HEK293T (cell line): ENCODE results near the gene MRO.

Experiments used
- ARNT ChIP-seq: fragments of 450-650 bp; IDR thresholded peaks from 2 replicates; pipeline ENCODE4 v1.6.1; 2017; ENCODE audit warnings: mild to moderate bottlenecking
- BHLHE40 ChIP-seq: fragments of 450-650 bp; IDR thresholded peaks from 2 replicates; pipeline ENCODE4 v1.6.1; 2016; ENCODE audit warnings: mild to moderate bottlenecking, moderate library complexity, borderline replicate concordance
- CTBP1 ChIP-seq: fragments of 450-650 bp; IDR thresholded peaks from 2 replicates; pipeline ENCODE4 v1.6.1; 2016; ENCODE audit warnings: borderline replicate concordance
- ELF4 ChIP-seq: fragments of 450-650 bp; IDR thresholded peaks from 2 replicates; pipeline ENCODE4 v1.6.1; 2017; ENCODE audit warnings: antibody characterized with exemption
- FOXA1 ChIP-seq: fragments of 450-650 bp; IDR thresholded peaks from 2 replicates; pipeline ENCODE4 v1.6.1; 2016; ENCODE audit warnings: mild to moderate bottlenecking
- FOXK2 ChIP-seq: fragments of 450-650 bp; IDR thresholded peaks from 2 replicates; pipeline ENCODE4 v1.6.1; 2016; ENCODE audit warnings: mild to moderate bottlenecking
- FOXM1 ChIP-seq: fragments of 450-650 bp; IDR thresholded peaks from 2 replicates; pipeline ENCODE4 v1.6.1; 2017; ENCODE audit warnings: mild to moderate bottlenecking, borderline replicate concordance
- HDGF ChIP-seq: fragments of 450-650 bp; IDR thresholded peaks from 2 replicates; pipeline ENCODE4 v1.6.1; 2017; ENCODE audit warnings: antibody characterized with exemption, borderline replicate concordance
- L3MBTL2 ChIP-seq: fragments of 450-650 bp; conservative IDR thresholded peaks from 2 replicates; pipeline ENCODE4 v1.6.1; 2016; ENCODE audit warnings: mild to moderate bottlenecking
- NFRKB ChIP-seq: fragments of 450-650 bp; IDR thresholded peaks from 2 replicates; pipeline ENCODE4 v1.6.1; 2016; ENCODE audit warnings: mild to moderate bottlenecking, moderate library complexity
- PKNOX1 ChIP-seq: fragments of 450-650 bp; IDR thresholded peaks from 2 replicates; pipeline ENCODE4 v1.6.1; 2016
- SP1 ChIP-seq: fragments of 450-650 bp; IDR thresholded peaks from 2 replicates; pipeline ENCODE4 v1.6.1; 2017
- SUZ12 ChIP-seq: fragments of 450-650 bp; IDR thresholded peaks from 2 replicates; pipeline ENCODE4 v1.6.1; 2016; ENCODE audit warnings: mild to moderate bottlenecking
- ZNF384 ChIP-seq: fragments of 450-650 bp; IDR thresholded peaks from 2 replicates; pipeline ENCODE4 v1.6.1; 2016

- no peak for TF ChIP-seq BHLHE40
- no peak for TF ChIP-seq ZNF384
- TF ChIP-seq HDGF: no peak
- no peak for TF ChIP-seq ARNT
- TF ChIP-seq FOXM1: no peak
- no peak for TF ChIP-seq PKNOX1
- TF ChIP-seq SP1: no peak
- no peak for TF ChIP-seq SUZ12
- no peak for TF ChIP-seq FOXK2
- no peak for TF ChIP-seq CTBP1
- TF ChIP-seq ELF4: no peak
- TF ChIP-seq L3MBTL2: no peak
- TF ChIP-seq FOXA1: no peak
- no peak for TF ChIP-seq NFRKB
Observed at GRCh38 chr18:50790948-50791347, 28.9 kb downstream of the MRO start.
